GM18861 (cell line): Measurements from ENCODE around the gene ZNF134.

ENCODE experiments used
- ATAC-seq: cut with Tn5 transposase; IDR thresholded peaks from one replicate; pipeline ENCODE4 v1.9.1; 2021; ENCODE audit not compliant: unreplicated experiment

The ZNF134 gene

DNA sequence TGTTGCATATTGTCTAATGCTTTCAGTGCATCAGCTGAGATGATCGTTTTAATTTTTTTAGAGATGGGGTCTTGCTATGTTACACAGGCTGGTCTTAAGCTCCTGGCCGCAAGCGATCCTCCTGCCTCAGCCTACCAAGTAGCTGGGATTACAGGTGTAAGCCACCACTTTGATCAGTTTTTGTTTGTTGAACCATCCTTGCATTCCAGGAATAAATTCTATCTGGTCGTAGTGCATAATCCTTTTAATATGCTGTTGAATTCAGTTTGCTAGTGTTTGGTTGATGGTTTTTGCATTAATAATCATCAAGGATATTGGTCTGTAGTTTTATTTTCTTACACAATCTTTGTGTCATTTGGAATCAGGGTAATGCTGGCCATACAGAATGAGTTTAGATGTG is 23.3 kb downstream of the ZNF134 start:
- ATAC-seq, result no peak

- no peak for ATAC-seq
Observed at GRCh38 chr19:57641715-57642234, 27.7 kb downstream of the ZNF134 start.

DNA sequence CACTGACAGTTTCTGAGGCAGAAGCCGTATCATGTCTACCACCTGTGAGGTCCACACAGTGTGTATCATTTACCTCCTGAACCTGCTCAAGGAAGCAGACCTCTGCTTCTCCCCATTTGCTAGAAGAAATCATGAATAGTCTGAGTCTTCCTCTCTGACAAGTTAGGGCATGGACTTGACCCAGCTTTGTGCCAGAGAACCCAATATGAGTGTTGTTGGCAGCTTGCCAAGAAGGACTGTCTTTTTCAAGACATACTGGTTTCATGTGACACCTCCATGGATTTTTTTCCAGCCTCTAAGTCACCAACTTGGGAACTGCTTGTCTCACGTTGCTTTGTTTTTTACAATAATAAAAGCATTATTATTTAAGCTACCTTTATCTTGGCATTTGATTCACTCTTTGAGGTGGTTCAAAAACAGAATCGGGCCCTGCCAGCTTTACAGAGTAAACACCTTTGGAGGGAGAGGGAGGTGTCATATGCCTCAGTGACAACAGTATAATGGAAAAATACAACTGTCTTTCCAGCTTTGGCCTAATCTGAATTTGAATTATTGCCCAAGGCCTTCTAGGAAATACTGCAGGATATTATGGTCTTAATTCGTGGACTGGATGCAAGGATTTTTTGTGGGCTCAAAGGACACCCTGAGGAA is 28.5 kb downstream of the ZNF134 start:
- ATAC-seq, result no peak

- no peak for ATAC-seq
Observed at GRCh38 chr19:57643734-57644133, 29.7 kb downstream of the ZNF134 start.

DNA sequence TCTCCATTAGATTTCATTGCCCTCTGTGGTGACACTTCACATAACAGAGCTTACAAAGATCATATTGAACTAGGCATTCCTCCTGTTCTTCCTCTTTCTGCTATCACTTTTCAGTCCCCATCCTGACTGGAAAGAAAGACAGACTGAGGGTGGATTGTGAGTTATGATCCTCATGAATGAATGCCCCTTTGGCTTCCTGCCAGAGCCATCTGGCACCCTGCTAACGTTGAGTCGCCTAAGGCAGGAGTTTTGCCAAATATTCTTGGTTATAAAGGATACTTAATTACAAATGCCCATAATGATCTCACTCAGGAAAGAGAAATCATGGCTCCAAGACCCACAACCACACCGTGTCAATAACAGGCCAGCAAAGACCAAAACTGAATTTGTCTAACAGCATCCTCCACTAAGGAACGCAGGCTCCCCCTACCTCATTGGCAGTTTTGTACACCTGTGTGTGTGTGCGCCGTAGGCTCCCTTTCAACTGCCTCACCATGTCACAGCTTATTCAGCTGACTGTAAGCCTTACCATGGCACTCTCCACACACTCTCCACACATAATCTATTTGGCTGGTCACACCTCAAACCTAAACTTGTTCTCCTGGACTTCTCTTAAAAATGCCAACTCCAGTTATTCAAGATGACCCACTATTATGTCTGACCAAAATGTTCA is 34.4 kb downstream of the ZNF134 start:
- ATAC-seq, result no peak

DNA sequence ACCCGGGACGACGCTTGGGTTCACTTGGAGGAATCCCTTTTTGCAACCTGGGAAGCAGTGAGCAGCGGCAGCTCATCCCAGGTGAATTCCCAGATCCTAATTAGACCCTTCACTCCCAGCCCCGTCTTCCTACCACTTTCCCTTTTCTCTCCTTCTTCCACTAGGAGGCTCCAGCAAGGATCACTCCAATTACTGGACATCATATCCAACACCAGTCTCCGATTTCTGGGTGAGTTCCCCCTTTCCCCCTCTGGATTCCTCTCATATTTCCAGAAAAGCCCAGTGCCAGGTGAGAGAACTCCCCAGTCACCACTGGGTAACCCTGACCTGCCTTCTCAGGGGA is 37.6 kb downstream of the ZNF134 start:
- ATAC-seq, result no peak

DNA sequence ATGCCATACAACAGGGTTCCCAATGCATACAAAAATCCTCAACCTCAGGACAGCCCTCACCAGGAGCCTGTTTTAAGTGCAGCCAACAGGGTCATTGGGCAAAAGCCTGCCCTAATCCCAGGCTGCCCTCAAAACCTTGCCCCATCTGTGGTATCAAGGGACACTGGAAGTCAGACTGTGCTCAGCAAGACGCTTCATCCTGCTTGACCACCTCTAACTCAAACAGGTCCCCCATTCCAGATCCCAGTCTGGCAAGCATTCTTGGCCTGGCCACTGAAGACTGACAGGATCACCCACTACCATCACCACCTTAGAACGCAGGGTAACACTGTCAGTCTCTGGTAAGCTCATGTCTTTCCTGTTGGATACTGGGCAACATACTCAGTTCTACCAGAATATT is 39.6 kb downstream of the ZNF134 start:
- no peak for ATAC-seq

GRCh38 chr19:57655443-57655842 is 41.4 kb downstream of the ZNF134 start:
- no peak for ATAC-seq

- ATAC-seq, result no peak
Observed at GRCh38 chr19:57656346-57656745, 42.3 kb downstream of the ZNF134 start.

DNA sequence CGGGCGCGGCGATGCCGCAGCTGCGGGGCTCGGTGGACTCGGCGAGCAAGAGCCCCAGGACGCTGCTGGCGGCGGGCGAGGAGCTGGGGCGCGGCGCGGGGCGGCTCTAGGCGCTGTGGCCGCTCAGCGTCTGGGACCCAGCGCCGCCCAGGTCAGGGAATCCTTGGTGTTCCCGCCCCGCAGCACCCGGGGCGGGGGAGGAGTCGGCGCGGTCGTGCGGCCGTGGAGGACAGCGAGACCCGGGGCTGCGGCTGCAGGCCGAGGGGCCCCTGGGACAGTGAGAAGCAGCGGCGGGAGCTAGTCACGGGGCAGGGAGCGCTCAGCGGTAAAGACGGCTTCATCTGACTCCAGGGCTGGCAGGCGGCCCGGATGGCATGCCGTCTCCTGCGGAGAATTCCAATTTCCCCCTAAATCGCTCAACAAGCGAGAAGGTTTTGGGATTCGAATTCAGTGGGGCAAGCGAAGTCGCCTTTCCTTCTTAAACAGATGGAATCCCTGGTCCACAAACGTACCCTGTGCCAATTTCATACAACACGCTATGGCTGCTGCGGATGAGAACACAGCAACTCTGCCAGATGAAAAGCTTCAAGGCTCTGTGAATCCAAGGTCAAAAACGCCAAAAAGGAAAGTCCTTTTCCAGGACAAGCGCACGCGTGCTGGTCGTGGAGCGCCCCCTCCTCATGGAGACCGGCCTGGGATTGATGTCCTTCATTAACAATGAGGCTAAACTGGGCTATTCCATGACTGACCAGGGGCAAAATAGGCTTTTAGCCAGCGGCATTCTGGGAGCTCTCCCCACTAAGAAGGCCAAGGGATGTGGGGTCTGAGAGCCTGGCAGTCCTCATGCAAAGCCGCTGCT is 50.5 kb downstream of the ZNF134 start:
- no peak for ATAC-seq

DNA sequence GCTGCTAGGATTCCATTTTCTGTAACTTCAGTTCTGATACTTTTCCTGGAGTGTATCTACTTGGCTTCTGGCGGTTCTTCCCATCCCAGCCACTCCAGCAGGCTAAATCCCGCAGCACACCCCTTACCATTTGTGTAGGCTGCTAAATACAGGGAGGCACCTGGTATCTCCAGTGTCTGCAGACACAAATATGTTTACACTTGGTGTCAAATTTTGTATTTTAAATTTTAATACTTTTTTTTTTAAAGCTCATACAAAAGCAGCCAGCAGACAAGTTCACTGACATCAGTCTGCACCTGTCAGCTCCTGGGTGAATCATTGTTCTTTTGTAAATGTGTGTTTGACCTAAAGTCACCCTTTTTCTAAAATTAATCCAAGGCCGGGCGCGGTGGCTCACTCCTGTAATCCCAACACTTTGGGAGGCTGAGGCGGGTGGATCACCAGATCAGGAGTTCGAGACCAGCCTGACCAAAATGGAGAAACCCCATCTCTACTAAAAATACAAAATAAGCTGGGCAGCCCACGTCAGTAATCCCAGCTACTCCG is 51.3 kb downstream of the ZNF134 start:
- no peak for ATAC-seq

- ATAC-seq, result no peak
Observed at GRCh38 chr19:57667228-57667627, 53.2 kb downstream of the ZNF134 start.

- ATAC-seq, result no peak
Observed at GRCh38 chr19:57668635-57669034, 54.6 kb downstream of the ZNF134 start, which contains the start of gene ZSCAN4. ZSCAN4 (plus strand) TSS chr19:57668935; CDS start chr19:57676146, 7,211 bp downstream.

DNA sequence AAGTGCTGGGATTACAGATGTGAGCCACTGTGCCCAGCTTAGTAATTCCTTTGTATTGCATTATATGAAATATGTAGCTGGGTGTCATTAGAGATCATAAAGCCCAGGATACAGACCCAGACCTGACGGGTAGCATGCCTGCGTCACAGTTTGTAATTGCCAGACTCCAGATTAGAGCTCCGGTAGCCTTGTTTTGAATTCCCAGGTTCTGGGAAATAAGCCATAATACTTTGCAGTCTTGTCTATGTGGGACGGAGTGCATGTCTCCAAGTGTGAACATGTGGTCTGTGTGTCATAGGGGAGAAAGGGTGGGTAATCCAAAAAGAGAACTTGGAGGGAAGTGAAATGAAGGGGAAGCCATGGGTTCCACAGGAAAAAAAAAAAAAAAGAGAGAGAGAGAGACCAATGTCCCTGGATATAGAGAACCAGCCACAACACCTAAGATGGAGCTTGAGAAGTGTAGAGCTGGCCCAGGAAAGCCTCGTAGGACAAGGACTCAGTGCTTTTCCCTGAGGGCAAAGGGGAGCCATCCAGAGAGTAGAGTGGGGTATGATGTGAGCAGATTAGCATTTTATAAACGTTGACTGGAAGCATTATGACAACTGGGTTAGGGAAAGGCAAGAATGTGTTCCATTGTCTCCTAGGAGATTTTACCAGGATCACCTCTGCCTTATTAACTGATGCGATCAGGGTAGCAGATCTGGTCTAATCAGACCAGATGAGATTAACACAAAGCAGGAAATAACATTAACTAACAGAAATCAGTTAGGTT is 57.3 kb downstream of the ZNF134 start:
- ATAC-seq, result no peak

- no peak for ATAC-seq
Observed at GRCh38 chr19:57672466-57672865, 58.4 kb downstream of the ZNF134 start.
